Astrocyte of the spinal cord (primary cell): ENCODE measurements around the gene INPP4B.

Experiments
- DNase-seq: peaks from one replicate; pipeline ENCODE4 v3.0.0; 2011; ENCODE audit warnings: low read depth, low spot score
- H3K4me3 ChIP-seq: 2 replicates; pipeline ENCODE4 v1.5.1; 2011; ENCODE audit warnings: low read depth, mild to moderate bottlenecking, low read length, moderate library complexity
- CTCF ChIP-seq: IDR thresholded peaks from 2 replicates; pipeline ENCODE4 v1.5.1; 2012; ENCODE audit warnings: low read depth, mild to moderate bottlenecking, low read length, inconsistent platforms
- in situ Hi-C: cut with HindIII; loops from 2 replicates; pipeline ENCODE4 v1.10.0; 2017; ENCODE audit warnings: low sequenced_read_pairs

The INPP4B gene

DNA sequence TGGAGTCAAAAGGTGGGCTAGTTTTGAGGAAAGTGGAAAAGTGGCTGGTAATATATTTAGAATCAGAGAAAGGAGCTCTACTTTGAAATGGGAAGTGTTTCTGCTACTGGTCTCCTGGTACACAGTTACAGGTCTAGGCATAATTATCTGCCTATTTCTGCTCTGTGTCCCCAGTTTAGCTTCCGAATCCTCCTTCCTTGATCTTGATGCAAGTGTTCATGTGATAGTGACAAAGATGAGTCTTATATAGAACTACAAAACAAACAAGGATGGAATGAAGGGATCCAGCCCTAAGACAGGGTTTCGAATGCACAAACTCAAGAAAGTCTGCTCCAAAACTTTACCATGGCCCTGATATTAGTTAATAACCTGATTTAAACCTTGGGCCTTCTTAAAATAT, 580.2 kb downstream of the INPP4B start:
- no peak for DNase-seq
- no peak for TF ChIP-seq CTCF
- in situ Hi-C loops = no loop called here
- H3K4me3 ChIP-seq = no peak overlapping the region

GRCh38 chr4:142265536-142265935, 580.6 kb downstream of the INPP4B start:
- TF ChIP-seq CTCF = no peak
- H3K4me3 ChIP-seq = no peak overlapping the region
- in situ Hi-C loops = no loop called here
- DNase-seq = peak; percentile 52

- no peak for DNase-seq
Measured at GRCh38 chr4:142264961-142265360, 581.1 kb downstream of the INPP4B start.

DNA sequence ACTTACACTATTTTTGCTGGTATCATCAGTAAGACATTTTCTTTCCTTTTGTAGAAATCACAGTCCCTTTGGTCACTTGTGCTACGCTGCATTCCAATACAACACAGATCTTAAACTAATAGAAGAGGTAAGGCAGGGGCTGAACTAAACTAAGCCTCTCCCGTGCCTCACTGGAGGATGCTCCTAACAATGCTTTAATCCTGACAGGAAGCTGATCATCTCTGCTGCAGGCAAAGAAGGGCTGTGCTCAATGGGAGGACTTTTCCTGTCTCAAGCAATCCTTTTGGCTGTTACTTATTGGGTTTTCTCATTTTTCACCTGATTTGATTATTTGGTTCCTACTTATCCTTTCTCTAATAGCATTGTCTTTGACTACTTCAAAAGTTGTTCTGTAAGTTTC, 583.1 kb downstream of the INPP4B start:
- no peak for DNase-seq
- no peak overlapping the region for H3K4me3 ChIP-seq
- TF ChIP-seq CTCF = no peak
- in situ Hi-C loops = no loop called here

More at GRCh38 chr4:142264961-142265360, 581.1 kb downstream of the INPP4B start:
- H3K4me3 ChIP-seq = no peak overlapping the region
- TF ChIP-seq CTCF = no peak
- in situ Hi-C loops = no loop called here

DNA sequence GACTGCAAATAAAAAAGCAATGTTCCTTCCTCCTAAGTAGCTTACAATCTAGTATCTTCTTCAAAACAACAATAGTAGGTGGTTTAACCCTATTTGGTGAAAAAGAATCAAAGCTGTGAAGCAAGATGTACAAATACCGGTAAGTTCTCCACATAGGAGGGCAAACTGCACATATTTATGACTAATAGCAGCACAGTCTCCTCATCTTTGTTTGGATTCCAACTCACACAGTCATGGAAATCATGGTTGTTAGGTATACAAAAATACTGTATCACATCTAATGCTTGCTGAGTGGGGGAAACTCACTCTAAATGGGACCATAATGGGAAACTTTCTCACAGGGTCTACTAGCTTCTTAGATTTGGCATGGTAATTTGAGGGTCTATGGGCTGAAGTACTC, 597.2 kb downstream of the INPP4B start:
- DNase-seq = peak; percentile 79
- no peak for TF ChIP-seq CTCF
- no peak overlapping the region for H3K4me3 ChIP-seq
- in situ Hi-C loops = no loop called here

DNA sequence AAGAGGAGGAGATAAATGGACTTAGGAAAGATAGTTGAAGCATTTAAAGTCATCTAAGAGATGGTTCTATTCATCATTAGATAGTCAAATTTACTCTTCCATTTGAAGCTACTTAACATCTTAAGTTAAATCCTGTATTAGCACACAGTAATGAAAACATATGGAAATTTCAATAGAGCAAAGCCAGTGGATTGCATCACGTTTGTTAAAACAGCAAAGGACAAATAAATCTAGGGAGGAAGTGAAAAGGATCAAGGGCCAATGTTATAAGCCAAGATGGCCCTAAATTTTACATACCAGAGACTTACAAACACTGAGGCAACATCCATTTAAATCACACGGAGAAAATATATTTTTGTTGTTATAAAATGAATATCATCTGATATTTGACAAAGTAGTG, 602.8 kb downstream of the INPP4B start:
- DNase-seq = no peak
- no peak for TF ChIP-seq CTCF
- in situ Hi-C loops = no loop called here
- H3K4me3 ChIP-seq = no peak overlapping the region

DNA sequence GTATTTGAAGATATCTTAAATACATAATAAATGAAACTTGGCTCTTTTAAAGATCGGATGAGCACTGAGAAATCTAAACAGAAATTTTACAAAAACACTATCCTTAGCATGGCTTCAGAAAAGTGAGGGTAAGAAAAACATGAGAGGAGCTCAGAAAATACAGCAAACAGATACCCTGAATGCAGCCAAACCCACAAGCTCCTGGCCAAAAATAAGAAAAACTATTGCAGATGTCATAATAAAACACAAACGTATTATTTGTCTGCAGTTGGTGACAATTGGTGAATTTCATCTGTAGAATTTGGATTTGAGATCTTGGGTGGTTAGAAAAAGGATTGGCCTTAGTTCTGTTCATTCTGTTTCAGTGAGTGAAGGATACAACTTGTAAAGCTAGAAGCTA, 603.9 kb downstream of the INPP4B start:
- no peak for TF ChIP-seq CTCF
- in situ Hi-C loops = no loop called here
- H3K4me3 ChIP-seq = no peak overlapping the region
- DNase-seq = no peak
